ENCODE data around the gene NOX5.

DNA sequence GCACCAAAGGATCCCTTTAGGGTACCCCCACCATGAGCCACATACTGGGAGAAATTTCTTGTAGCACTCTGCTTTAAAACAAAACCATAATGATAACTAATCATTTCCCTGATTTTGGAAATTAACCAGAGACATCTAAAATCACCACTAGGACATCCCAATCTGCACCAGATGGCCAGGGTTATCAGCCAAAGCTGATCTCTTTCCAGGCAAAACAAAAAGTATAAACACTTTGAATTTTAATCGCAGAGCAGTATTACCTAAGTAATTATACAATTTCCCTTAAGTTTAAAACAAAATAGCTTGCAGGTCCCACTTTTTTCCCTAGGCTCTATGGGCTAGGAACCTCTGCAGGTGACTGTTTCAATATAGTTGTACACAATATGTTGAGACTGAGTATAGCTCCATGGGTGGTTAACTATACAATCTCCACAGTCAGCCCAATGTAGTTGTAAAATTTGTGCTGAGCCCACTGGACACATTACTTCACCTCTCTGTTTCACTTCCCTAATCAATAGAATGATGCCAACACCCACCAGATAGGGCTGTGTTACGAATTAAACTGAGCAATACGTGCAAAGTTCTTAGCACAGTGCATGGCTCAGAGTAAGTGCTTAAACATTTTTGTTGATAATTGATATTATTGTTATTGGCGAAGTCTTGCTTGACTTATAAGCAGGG lies 629 bp upstream of the NOX5 start:
- TF ChIP-seq, protein P1, sequence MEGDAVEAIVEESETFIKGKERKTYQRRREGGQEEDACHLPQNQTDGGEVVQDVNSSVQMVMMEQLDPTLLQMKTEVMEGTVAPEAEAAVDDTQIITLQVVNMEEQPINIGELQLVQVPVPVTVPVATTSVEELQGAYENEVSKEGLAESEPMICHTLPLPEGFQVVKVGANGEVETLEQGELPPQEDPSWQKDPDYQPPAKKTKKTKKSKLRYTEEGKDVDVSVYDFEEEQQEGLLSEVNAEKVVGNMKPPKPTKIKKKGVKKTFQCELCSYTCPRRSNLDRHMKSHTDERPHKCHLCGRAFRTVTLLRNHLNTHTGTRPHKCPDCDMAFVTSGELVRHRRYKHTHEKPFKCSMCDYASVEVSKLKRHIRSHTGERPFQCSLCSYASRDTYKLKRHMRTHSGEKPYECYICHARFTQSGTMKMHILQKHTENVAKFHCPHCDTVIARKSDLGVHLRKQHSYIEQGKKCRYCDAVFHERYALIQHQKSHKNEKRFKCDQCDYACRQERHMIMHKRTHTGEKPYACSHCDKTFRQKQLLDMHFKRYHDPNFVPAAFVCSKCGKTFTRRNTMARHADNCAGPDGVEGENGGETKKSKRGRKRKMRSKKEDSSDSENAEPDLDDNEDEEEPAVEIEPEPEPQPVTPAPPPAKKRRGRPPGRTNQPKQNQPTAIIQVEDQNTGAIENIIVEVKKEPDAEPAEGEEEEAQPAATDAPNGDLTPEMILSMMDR (IDR thresholded peaks at IDR 0.05), result no peak
- TF ChIP-seq EZH2 (IDR thresholded peaks at IDR 0.05; ENCODE audit: borderline replicate concordance, insufficient read depth, low read depth, low read length, poor library complexity, severe bottlenecking), result no peak
